A549 (cell line): ENCODE data around the gene CD81.

ENCODE experiments used
- CBX2 ChIP-seq: fragments of 200-600 bp; sonication (generic); IDR thresholded peaks from 2 replicates; pipeline ENCODE4 v1.6.1; 2016; ENCODE audit warnings: low read depth, mild to moderate bottlenecking, borderline replicate concordance
- CEBPB ChIP-seq, 2 experiments: fragments of >200 bp in 1 of 2; sonication (Bioruptor Twin) in 1 of 2; formaldehyde crosslinking in 1 of 2; IDR thresholded peaks; 2 replicates each; pipeline ENCODE4 v1.6.1; 2012 to 2016
- CHD2 ChIP-seq: fragments of 150-350 bp; IDR thresholded peaks from 2 replicates; pipeline ENCODE4 v1.6.1; 2014; ENCODE audit warnings: low read length; ENCODE audit not compliant: partially characterized antibody
- EP300 ChIP-seq, 2 experiments: fragments of >200 bp; sonication (Bioruptor Twin); formaldehyde crosslinking; IDR thresholded peaks; 2 replicates in 1 of 2; 3 replicates in 1 of 2; pipeline ENCODE4 v1.6.1; 2016 to 2017
- GATA3 ChIP-seq: IDR thresholded peaks from 2 replicates; pipeline ENCODE4 v1.6.1; 2012; ENCODE audit warnings: borderline replicate concordance
- MAFK ChIP-seq: fragments of 450-650 bp; IDR thresholded peaks from 2 replicates; pipeline ENCODE4 v1.6.1; 2014; ENCODE audit not compliant: partially characterized antibody
- POLR2A ChIP-seq: IDR thresholded peaks from 2 replicates; pipeline ENCODE4 v1.6.1; 2012; ENCODE audit warnings: mild to moderate bottlenecking, low read length
- RFX5 ChIP-seq: fragments of 450-650 bp; IDR thresholded peaks from 2 replicates; pipeline ENCODE4 v1.7.1; 2014; ENCODE audit warnings: antibody characterized with exemption, mild to moderate bottlenecking, moderate library complexity
- RNF2 ChIP-seq: fragments of 200-600 bp; sonication (generic); IDR thresholded peaks from 2 replicates; pipeline ENCODE4 v1.6.1; 2016; ENCODE audit warnings: low read depth, mild to moderate bottlenecking, antibody characterized with exemption, moderate library complexity, borderline replicate concordance
- SMC3 ChIP-seq: fragments of >200 bp; sonication (Bioruptor Twin); formaldehyde crosslinking; IDR thresholded peaks from 3 replicates; pipeline ENCODE4 v1.6.1; 2018; ENCODE audit warnings: inconsistent platforms
- ZFP36 ChIP-seq: fragments of 450-650 bp; IDR thresholded peaks from 2 replicates; pipeline ENCODE4 v1.6.1; 2014; ENCODE audit warnings: borderline replicate concordance; ENCODE audit not compliant: partially characterized antibody
- TF ChIP-seq, protein P1 (sequence below): fragments of >200 bp; sonication (Bioruptor Twin); formaldehyde crosslinking; IDR thresholded peaks from 3 replicates; pipeline ENCODE4 v1.5.1; 2016
- TF ChIP-seq, protein P2 (sequence below): fragments of 450-650 bp; IDR thresholded peaks from 2 replicates; pipeline ENCODE4 v1.6.1; 2014; ENCODE audit warnings: antibody characterized with exemption
- TF ChIP-seq, protein P3 (sequence below): IDR thresholded peaks from 2 replicates; pipeline ENCODE4 v1.6.1; 2012

DNA sequence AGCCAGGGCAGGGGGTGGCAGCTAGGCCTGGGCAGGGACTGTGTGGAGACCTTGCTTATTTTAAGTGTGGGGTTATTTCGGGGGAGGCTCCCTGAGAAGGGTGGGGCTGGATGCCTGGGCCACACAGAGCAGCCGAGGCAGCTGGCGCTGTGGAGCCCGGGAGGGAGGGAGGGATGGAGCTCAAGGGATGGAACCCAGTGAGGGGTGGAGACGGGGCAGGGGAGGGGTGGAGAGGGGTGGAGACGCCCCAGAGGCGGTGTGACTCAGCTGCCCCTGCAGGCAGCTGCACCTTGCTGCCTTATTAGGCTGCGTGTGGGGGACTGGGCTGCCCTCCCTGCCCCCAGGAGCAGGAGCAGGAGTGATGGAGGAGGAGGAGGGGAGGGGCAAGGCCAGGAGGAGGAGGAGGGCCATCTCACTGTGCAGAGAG is 13.6 kb downstream of the CD81 start:
- no peak for TF ChIP-seq POLR2A
- TF ChIP-seq EP300 (IDR thresholded peaks at IDR 0.05): no peak
- no peak for TF ChIP-seq CHD2
- TF ChIP-seq, protein P1, sequence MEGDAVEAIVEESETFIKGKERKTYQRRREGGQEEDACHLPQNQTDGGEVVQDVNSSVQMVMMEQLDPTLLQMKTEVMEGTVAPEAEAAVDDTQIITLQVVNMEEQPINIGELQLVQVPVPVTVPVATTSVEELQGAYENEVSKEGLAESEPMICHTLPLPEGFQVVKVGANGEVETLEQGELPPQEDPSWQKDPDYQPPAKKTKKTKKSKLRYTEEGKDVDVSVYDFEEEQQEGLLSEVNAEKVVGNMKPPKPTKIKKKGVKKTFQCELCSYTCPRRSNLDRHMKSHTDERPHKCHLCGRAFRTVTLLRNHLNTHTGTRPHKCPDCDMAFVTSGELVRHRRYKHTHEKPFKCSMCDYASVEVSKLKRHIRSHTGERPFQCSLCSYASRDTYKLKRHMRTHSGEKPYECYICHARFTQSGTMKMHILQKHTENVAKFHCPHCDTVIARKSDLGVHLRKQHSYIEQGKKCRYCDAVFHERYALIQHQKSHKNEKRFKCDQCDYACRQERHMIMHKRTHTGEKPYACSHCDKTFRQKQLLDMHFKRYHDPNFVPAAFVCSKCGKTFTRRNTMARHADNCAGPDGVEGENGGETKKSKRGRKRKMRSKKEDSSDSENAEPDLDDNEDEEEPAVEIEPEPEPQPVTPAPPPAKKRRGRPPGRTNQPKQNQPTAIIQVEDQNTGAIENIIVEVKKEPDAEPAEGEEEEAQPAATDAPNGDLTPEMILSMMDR: no peak
- TF ChIP-seq ZFP36: no peak
- TF ChIP-seq GATA3: no peak
- TF ChIP-seq CBX2: no peak
- no peak for TF ChIP-seq CEBPB (IDR thresholded peaks at IDR 0.05)
- TF ChIP-seq, protein P2, sequence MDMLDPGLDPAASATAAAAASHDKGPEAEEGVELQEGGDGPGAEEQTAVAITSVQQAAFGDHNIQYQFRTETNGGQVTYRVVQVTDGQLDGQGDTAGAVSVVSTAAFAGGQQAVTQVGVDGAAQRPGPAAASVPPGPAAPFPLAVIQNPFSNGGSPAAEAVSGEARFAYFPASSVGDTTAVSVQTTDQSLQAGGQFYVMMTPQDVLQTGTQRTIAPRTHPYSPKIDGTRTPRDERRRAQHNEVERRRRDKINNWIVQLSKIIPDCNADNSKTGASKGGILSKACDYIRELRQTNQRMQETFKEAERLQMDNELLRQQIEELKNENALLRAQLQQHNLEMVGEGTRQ: no peak
- TF ChIP-seq SMC3: no peak
- TF ChIP-seq, protein P3, sequence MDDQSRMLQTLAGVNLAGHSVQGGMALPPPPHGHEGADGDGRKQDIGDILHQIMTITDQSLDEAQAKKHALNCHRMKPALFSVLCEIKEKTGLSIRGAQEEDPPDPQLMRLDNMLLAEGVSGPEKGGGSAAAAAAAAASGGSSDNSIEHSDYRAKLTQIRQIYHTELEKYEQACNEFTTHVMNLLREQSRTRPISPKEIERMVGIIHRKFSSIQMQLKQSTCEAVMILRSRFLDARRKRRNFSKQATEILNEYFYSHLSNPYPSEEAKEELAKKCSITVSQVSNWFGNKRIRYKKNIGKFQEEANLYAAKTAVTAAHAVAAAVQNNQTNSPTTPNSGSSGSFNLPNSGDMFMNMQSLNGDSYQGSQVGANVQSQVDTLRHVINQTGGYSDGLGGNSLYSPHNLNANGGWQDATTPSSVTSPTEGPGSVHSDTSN: no peak
- TF ChIP-seq MAFK: no peak
- no peak for TF ChIP-seq RFX5
- no peak for TF ChIP-seq RNF2
